H1 (cell line): ENCODE measurements around the gene CFDP1.

ENCODE experiments used
- MAFK ChIP-seq: IDR thresholded peaks from 2 replicates; pipeline ENCODE4 v1.6.1; 2012; ENCODE audit warnings: low read depth, mild to moderate bottlenecking, improper control_type of control experiment, low read length
- NRF1 ChIP-seq: IDR thresholded peaks from 2 replicates; pipeline ENCODE4 v1.6.1; 2011; ENCODE audit warnings: mild to moderate bottlenecking, low read depth, low read length, improper control_type of control experiment
- POLR2A ChIP-seq, 2 experiments: IDR thresholded peaks; 1 replicate in 1 of 2; 2 replicates in 1 of 2; pipeline ENCODE4 v1.6.1; 2011; ENCODE audit warnings: low read depth in 2 of 2, low read length in 2 of 2, mild to moderate bottlenecking in 2 of 2; ENCODE audit errors: control extremely low read depth in 1 of 2
- RFX5 ChIP-seq: IDR thresholded peaks from 2 replicates; pipeline ENCODE4 v1.6.1; 2011; ENCODE audit warnings: low read depth, low read length, improper control_type of control experiment, borderline replicate concordance
- SUZ12 ChIP-seq: fragments of 200-600 bp; sonication (generic); IDR thresholded peaks from 2 replicates; pipeline ENCODE4 v1.6.1; 2012; ENCODE audit warnings: mild to moderate bottlenecking, inconsistent platforms, low read length, moderate library complexity, mixed read lengths
- TAF7 ChIP-seq: optimal IDR thresholded peaks from 2 replicates; pipeline ENCODE3; 2011; ENCODE audit warnings: low read depth, mild to moderate bottlenecking, inconsistent platforms, low read length, moderate library complexity, borderline replicate concordance
- TF ChIP-seq, protein P1 (sequence below), 3 experiments: IDR thresholded peaks; 1 replicate in 2 of 3; 2 replicates in 1 of 3; pipeline versions ENCODE4 v1.5.1 to v1.6.1; 2011; ENCODE audit warnings: low read length in 3 of 3, mild to moderate bottlenecking in 3 of 3, inconsistent platforms in 2 of 3, low read depth in 1 of 3, moderate library complexity in 1 of 3; ENCODE audit not compliant: insufficient read depth in 1 of 3; ENCODE audit errors: control extremely low read depth in 1 of 3

DNA sequence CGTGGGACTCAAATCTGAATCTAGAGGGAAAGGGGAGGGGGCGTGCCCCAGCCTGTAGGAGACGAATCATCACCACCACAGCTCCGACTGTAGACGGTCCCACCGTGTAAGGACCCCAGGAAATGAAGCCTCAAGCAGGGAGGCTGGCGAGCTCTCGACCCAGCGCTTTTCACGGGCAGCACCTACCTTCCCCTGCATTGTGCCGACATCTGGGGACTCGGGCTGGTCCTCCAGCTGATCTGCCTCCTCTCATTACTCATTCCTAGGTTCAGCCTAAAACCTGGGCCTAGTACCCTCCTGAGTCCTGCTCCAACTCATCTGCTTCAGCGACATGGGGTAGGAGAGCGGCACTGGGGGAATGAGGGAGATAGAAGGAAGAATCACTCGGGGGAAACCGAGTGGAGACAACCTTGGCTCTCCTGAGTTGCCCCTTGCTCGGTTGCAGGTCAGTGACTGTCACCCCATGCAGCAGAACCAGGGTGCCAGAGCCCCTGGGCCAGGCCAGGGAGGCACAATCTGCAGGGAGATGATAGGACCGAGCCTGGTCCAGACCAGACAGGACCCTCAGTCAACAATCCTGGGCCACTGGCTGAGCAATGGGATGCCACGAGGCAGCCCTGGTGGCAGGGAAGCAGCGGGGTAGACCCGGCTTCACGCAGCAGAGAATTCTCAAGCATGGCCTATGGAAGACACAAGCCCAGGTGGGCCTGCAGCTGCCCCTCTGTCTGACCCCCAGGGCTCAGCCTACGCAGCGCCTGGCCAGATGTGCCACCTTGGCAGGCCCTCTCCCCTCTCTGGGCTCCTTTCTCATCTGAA is 181.0 kb downstream of the CFDP1 start:
- no peak for TF ChIP-seq MAFK
- TF ChIP-seq TAF7: no peak
- TF ChIP-seq, protein P1, sequence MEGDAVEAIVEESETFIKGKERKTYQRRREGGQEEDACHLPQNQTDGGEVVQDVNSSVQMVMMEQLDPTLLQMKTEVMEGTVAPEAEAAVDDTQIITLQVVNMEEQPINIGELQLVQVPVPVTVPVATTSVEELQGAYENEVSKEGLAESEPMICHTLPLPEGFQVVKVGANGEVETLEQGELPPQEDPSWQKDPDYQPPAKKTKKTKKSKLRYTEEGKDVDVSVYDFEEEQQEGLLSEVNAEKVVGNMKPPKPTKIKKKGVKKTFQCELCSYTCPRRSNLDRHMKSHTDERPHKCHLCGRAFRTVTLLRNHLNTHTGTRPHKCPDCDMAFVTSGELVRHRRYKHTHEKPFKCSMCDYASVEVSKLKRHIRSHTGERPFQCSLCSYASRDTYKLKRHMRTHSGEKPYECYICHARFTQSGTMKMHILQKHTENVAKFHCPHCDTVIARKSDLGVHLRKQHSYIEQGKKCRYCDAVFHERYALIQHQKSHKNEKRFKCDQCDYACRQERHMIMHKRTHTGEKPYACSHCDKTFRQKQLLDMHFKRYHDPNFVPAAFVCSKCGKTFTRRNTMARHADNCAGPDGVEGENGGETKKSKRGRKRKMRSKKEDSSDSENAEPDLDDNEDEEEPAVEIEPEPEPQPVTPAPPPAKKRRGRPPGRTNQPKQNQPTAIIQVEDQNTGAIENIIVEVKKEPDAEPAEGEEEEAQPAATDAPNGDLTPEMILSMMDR (IDR thresholded peaks at IDR 0.05; ENCODE audit: control extremely low read depth in 1 of 3, insufficient read depth in 1 of 3, low read depth in 1 of 3, low read length in 3 of 3): no peak
- no peak for TF ChIP-seq POLR2A (IDR thresholded peaks at IDR 0.05; ENCODE audit: control extremely low read depth in 1 of 2, low read depth in 2 of 2, low read length in 2 of 2)
- TF ChIP-seq SUZ12: no peak
- no peak for TF ChIP-seq NRF1
- TF ChIP-seq RFX5: no peak
